Pancreas (tissue), 10 donors: ENCODE results near the gene FARP2. TPM values are rescaled to one million over a fixed set of nuclear protein-coding genes. Genes with fewer than 3 reads are reported as not detected.

Experiments
- ATAC-seq, 4 donors: fragments of 200-7000 bp; cut with Tn5 transposase; one replicate each; pipeline versions ENCODE4 v1.8.0 to v1.9.1; 2020; ENCODE audit warnings: mild to moderate bottlenecking in 4 of 4, moderate library complexity in 4 of 4
- DNase-seq, 6 donors: peaks; one replicate each; pipeline ENCODE4 v3.0.0-alpha.2; 2020
- FAIRE-seq: peaks from 2 replicates; lab custom pipeline; 2012; peaks lifted over from hg19 to GRCh38; lab: Jason Lieb, UNC
- H3K27ac ChIP-seq, 4 donors: fragments of 200-600 bp; sonication (generic); 1 replicate in 3 of 4; 2 replicates in 1 of 4; pipeline versions ENCODE4 v1.5.0 to v1.8.0; 2020
- H3K27me3 ChIP-seq, 4 donors: fragments of 200-600 bp; one replicate each; pipeline ENCODE4 v1.8.0; 2021
- H3K36me3 ChIP-seq, 3 donors: fragments of 200-600 bp; sonication (generic) in 1 of 3; one replicate each; pipeline versions ENCODE4 v1.5.0 to v1.8.0; 2020 to 2021
- H3K4me1 ChIP-seq, 3 donors: fragments of 200-600 bp; one replicate each; pipeline ENCODE4 v1.8.0; 2021
- H3K4me3 ChIP-seq, 4 donors: fragments of 200-600 bp; sonication (generic) in 2 of 4; one replicate each; pipeline versions ENCODE4 v1.5.0 to v1.8.0; 2020 to 2021
- H3K9me3 ChIP-seq, 4 donors: fragments of 200-600 bp; one replicate each; pipeline ENCODE4 v1.8.0; 2021
- CTCF ChIP-seq, 4 donors: fragments of 200-600 bp; sonication (generic) in 3 of 4; IDR thresholded peaks; one replicate each; pipeline versions ENCODE4 v1.5.0 to v1.8.0; 2021; ENCODE audit warnings: antibody characterized with exemption in 4 of 4
- WGBS, 2 donors: extraction: QIAGEN DNeasy Blood & Tissue Kit; methylation state at CpG; one replicate each; pipeline ENCODE4 v1.1.7; 2013; 5-methylcytosine and 5-hydroxymethylcytosine counted together
- intact Hi-C, 3 donors: fragments of 100-400 bp; cut with DNase I; formaldehyde crosslinking; loops; one replicate each; pipeline versions ENCODE4 v1.11.1 to v1.14.2; 2022
- polyA plus RNA-seq, 2 donors: library from polyadenylated mRNA; stranded (reverse); fragments of 200-250 nt; gene quantifications; one replicate each; pipeline ENCODE4 v1.2.3, GENCODE V29; 2013
- total RNA-seq, 6 donors: library from RNA; stranded (reverse); fragmentation: NEBNext Ultra II Directional in 4 of 6; extraction: Animal tissue kit (Norgen Biotek cat#: 25700) in 4 of 6; gene quantifications; one replicate each; pipeline versions ENCODE4 v1.2.1 to v1.2.4, GENCODE V29; 2021 to 2023
- donor health status: healthy with polysubstance abuse.
- donor health status: DM: no; HTN: no; CAD: no; lungs with moderate emphysema.
- donor health status: DM: no; HTN: no; CAD: no.
- donor health status: control.
- donor health status: control.
- donor health status: Bipolar disorder and iron deficiency.
- donor health status: DM: yes; HTN: yes; CAD: no.
- donor health status: DM: no; HTN: no; CAD: no.
- donor health status: DM: no; HTN: no; CAD: no.
- donor health status: DM: yes; HTN: yes; CAD: no.

FARP2 gene
- total and polyA plus RNA-seq, 8 donors, result 16.9 to 44.9 (median 25.8) TPM

DNA sequence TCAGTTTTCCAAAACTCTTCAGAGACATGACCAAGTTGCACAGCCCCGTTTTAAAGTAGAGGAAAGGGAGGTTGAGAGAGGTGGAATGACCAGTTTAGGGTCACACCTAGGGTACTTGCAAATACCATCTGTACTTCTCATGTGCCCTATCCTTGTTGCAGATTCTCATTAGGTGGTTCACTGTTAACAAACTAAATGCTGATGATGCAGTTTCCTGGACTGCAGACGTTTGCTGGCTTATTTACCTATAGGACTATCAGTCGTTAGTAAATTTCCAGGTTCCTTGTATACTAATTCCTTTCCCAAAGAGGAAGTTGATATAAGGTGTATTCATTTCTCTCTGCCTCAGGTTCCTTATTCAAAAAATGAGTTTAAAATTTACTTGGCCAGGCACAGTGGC is 1.4 kb downstream of the FARP2 start:
- Histone ChIP-seq H3K27ac (peak overlapping the region in 2 of 4 donors; percentile 1 to 84), H3K36me3 (peaks cover 0 to 13% (median 2%) of the 10 kb centered on the region in 3 donors), H3K4me1 (peaks cover 9 to 24% (median 21%) of the 10 kb centered on the region in 3 donors), H3K27me3 (no peaks in the 10 kb centered on the region), H3K4me3 (peak overlapping the region in 1 of 4 donors; percentile 80), H3K9me3 (no peaks in the 10 kb centered on the region)
- no peak for TF ChIP-seq CTCF (IDR thresholded peaks at IDR 0.05)
- DNase-seq (no peak), ATAC-seq (no peak), FAIRE-seq (no peak)
- WGBS, 2 donors, result 14 to 21% methylated on average over 3 of the region's 3 CpGs
- intact Hi-C loops, result loop anchor here in 1 of 3 donors (5.0 kb wide), 1 partner anchor 35 kb away; no protein-coding TSS in a partner anchor

GRCh38 chr2:241358470-241358869 is 2.4 kb downstream of the FARP2 start:
- no peak for FAIRE-seq
- no peak for ATAC-seq
- H3K27me3 ChIP-seq, result no peaks in the 10 kb centered on the region
- H3K4me3 ChIP-seq, result no peak overlapping the region
- no peaks in the 10 kb centered on the region for H3K9me3 ChIP-seq
- H3K36me3 ChIP-seq, result peaks cover 0 to 8% (median 2%) of the 10 kb centered on the region in 3 donors
- TF ChIP-seq CTCF (IDR thresholded peaks at IDR 0.05), result no peak
- H3K27ac ChIP-seq, result peak overlapping the region in 2 of 4 donors; percentile 1 to 22
- intact Hi-C loops, result loop anchor here in 1 of 3 donors (5.0 kb wide), 1 partner anchor 34 kb away; no protein-coding TSS in a partner anchor
- peaks cover 9 to 27% (median 20%) of the 10 kb centered on the region in 3 donors for H3K4me1 ChIP-seq
- WGBS, 2 donors, result 66% methylated on average over 5 of the region's 5 CpGs
- DNase-seq, result no peak

GRCh38 chr2:241359481-241360045 is 3.5 kb downstream of the FARP2 start:
- Histone ChIP-seq H3K27ac (no peak overlapping the region), H3K27me3 (no peaks in the 10 kb centered on the region), H3K36me3 (peaks cover 0 to under 1% (median 0%) of the 10 kb centered on the region in 3 donors), H3K4me1 (peaks cover 15 to 36% (median 30%) of the 10 kb centered on the region in 3 donors), H3K4me3 (no peak overlapping the region), H3K9me3 (no peaks in the 10 kb centered on the region)
- ATAC-seq (no peak), FAIRE-seq (no peak), DNase-seq (no peak)
- TF ChIP-seq CTCF (IDR thresholded peaks at IDR 0.05), result no peak
- 68 to 73% methylated on average over 7 of the region's 7 CpGs for WGBS, 2 donors
- intact Hi-C loops, result loop anchor here in 1 of 3 donors (5.0 kb wide), 1 partner anchor 33 kb away; no protein-coding TSS in a partner anchor

GRCh38 chr2:241363426-241363825 is 7.3 kb downstream of the FARP2 start:
- peak overlapping the region in 3 of 4 donors; percentile 29 to 53 (median 30) for H3K27ac ChIP-seq
- intact Hi-C loops, result no loop called here
- DNase-seq, result no peak
- no peaks in the 10 kb centered on the region for H3K36me3 ChIP-seq
- H3K9me3 ChIP-seq, result no peaks in the 10 kb centered on the region
- WGBS, 2 donors, result 43 to 61% methylated on average over 7 of the region's 7 CpGs
- no peak for TF ChIP-seq CTCF (IDR thresholded peaks at IDR 0.05)
- H3K4me1 ChIP-seq, result peaks cover 16 to 26% (median 23%) of the 10 kb centered on the region in 3 donors
- ATAC-seq, result peak; percentile 30 to 80 (median 68)
- no peaks in the 10 kb centered on the region for H3K27me3 ChIP-seq
- no peak for FAIRE-seq
- no peak overlapping the region for H3K4me3 ChIP-seq

DNA sequence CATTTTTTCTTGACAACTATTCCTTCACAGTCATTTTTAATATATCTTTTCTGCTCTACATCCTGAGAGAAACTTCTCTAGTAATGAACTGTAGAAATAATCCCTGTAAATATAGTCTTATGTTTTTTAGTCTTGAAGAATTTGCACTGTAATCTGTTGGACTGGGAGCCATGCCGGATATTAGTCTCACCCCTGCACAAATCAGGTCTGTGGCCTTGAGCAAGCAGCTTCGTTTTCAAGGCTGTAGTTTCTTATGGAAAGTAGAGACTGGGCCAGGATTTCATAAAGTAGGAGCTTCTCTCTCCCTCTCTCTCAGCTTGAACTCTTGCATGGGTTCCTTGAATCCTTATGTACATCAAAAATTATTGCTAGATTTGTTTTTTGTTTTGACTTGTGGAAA is 8.7 kb downstream of the FARP2 start:
- H3K9me3 ChIP-seq, result no peaks in the 10 kb centered on the region
- intact Hi-C loops, result no loop called here
- H3K36me3 ChIP-seq, result no peaks in the 10 kb centered on the region
- ATAC-seq (peak; percentile 46 to 88 (median 80)), DNase-seq (peak in 1 of 6 donors; percentile 54), FAIRE-seq (no peak)
- no peak for TF ChIP-seq CTCF (IDR thresholded peaks at IDR 0.05)
- no peak overlapping the region for H3K4me3 ChIP-seq
- no peaks in the 10 kb centered on the region for H3K27me3 ChIP-seq
- peaks cover 15 to 28% (median 24%) of the 10 kb centered on the region in 3 donors for H3K4me1 ChIP-seq
- peak overlapping the region in 2 of 4 donors; percentile 10 to 29 for H3K27ac ChIP-seq
- WGBS, 2 donors, result 11 to 18% methylated on average over 2 of the region's 2 CpGs
